GM19324 (cell line): ENCODE measurements around the gene ST3GAL3.

ENCODE experiments used
- ATAC-seq: cut with Tn5 transposase; IDR thresholded peaks from one replicate; pipeline ENCODE4 v1.9.1; 2021; ENCODE audit warnings: mild to moderate bottlenecking, moderate library complexity; ENCODE audit not compliant: unreplicated experiment, low FRiP score

Gene ST3GAL3

GRCh38 chr1:43902058-43902831 lies 194.9 kb downstream of the ST3GAL3 start:
- ATAC-seq: no peak

- ATAC-seq: no peak
Measured at GRCh38 chr1:43904660-43905551, 197.6 kb downstream of the ST3GAL3 start.

- no peak for ATAC-seq
Measured at GRCh38 chr1:43908226-43908625, 200.9 kb downstream of the ST3GAL3 start.

GRCh38 chr1:43908858-43909257 lies 201.5 kb downstream of the ST3GAL3 start:
- ATAC-seq: no peak

- ATAC-seq: no peak
Measured at GRCh38 chr1:43910343-43910742, 203.0 kb downstream of the ST3GAL3 start.

DNA sequence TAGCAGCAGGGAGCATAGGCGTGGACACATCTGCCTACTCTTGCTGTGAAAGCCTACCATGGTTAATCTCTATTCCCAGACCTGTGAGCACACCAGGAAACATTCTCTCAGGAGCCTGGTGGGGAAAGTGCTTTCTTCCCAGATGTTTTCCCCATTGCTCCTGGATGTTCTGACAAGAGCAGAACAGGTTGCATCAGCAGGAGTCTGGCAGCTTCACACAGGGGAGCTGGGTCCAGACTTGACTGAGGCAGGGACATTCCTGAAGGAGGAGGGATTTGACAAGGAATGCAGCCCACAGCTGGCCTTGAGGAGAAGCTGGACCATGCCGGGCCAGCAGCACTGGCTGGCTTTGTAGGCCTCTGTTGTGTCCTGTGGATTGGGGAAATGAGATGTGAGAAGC lies 205.3 kb downstream of the ST3GAL3 start:
- no peak for ATAC-seq

- no peak for ATAC-seq
Measured at GRCh38 chr1:43913051-43913501, 205.7 kb downstream of the ST3GAL3 start.

DNA sequence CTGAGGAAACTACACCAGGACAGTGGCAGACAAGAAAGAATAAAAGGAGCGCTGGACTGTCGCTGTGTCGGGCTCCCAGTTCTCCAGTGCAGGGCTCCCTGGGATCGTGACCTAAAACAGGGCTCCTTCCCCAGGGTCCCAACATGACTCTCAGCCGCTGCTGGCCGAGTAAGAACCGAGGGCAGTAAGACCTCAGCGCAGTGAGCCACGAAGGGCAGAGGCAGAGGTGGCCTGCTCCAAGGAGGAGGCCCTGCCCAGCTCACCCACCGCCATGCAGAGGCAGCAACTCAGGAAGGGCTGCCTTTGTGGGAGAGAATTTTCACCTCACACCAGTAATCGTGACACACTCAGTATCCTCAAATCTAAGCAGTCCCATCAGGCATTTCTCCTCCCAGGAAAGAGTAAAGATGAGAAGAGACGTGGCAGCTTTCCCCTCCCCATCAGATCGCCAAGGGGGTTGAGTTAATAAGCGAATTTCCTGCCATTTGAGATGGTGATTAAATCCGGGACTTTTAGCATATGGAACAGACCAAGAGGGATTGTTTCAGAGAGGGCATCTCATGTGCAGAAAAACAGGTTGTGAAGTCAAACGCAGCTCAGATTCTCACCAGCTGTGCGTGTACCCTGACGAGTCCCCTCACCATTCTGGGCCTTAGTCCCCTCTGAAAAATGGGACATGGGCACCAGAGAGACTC lies 206.5 kb downstream of the ST3GAL3 start:
- no peak for ATAC-seq

DNA sequence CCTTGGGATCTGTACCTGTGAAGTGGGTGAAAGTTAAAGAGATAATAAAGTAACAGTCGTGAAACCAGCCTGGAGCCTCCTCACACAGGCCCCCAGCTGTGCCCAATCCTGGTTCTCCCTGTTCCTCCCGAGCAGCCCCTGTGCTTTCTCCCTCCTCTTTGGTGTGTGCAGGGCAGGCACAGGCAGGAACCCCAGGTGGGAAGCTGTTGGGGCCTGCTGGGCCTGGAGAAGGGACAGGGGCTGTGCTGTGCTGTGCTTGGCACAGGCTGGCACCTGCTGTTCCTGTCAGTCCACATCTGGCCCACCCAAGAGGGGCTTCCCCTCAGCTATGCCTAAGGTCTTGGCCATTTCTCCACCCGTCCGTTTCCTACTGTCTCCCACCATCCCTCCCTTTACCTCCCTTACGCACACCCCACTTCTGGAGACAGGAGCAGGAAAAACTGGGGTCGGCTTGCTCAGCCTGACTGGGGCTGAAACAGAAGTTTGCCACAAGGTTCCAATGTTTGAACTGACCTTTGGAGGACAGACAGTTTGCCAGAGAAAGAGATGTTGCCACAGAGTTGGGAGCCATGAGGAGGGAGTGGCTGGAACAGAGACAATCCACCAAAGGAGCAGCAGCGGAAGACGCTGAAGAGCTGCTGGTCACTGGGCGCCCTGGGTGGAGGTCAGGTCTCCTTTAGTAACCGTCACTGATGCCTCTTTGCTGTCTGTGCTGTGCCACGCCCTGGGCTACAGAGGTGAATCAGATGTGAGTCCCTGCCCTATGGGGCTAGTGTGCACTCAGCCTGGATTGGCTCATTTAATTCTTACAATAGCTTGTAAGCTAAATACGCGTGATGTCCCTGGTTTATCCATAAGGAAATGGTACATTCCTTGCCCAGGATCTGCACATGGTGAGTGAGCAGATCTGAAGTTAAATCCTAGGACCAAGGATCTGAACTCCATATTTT lies 207.5 kb downstream of the ST3GAL3 start:
- ATAC-seq: no peak

DNA sequence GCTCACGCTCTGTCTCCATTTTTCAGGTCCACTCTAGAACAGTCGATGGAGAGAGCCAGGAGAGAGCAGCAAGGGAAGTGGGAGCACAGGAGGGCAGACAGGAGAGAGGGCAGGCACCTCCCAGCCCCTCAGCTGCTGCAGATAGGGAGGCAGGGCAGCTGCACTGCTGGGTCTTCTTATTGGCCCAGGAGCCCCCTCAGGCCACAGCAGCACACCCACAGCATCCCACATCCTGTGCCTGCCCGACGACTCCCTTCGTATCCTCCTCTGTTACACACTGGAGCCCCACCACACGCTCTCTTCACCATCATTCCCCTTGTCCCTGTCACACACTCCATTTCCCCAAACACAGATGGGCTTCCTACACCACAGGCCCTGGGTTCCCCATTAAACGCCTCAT lies 212.6 kb downstream of the ST3GAL3 start:
- no peak for ATAC-seq

- no peak for ATAC-seq
Measured at GRCh38 chr1:43921022-43921421, 213.7 kb downstream of the ST3GAL3 start.

DNA sequence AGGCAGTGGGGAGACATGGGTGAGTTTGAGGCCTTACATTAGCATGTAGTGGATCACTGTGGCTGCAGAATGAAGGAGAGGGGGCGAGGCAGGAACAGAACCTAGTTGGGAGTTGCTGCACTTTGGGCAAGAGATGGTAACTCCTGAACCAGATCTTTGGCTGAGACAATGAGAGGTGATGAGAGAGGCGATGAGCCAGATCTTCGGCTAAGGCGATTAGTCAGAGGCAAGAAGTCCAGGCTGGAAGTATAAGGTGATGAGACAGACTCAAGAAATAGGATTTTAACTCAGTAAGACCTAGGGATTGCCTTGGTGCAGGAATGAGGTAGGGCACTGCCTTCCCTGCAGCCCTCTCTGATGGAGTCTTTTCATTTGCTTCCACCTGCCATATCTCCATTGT lies 217.2 kb downstream of the ST3GAL3 start:
- ATAC-seq: no peak

DNA sequence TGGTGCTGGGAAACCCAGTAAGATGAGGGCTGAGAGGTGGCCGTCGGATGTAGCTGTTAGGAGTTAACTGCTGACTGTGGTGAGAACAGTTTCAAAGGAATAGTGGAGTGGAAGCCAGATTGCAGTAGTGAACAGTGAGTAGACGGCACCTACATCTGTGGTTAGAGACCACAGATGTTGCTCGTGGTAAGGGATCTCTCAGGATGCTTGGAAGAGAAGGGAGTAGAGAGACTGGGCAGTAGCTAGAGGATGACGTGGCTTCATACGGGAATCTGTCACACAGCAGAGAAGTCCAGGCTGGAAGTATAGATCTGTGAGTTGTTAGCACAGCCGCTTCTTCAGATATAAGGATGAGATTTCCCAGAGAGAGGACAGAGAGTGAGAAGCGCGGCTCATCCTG lies 218.5 kb downstream of the ST3GAL3 start:
- ATAC-seq: no peak

- ATAC-seq: no peak
Measured at GRCh38 chr1:43930168-43930948, 223.0 kb downstream of the ST3GAL3 start.

GRCh38 chr1:43930949-43931275 lies 223.6 kb downstream of the ST3GAL3 start:
- no peak for ATAC-seq

DNA sequence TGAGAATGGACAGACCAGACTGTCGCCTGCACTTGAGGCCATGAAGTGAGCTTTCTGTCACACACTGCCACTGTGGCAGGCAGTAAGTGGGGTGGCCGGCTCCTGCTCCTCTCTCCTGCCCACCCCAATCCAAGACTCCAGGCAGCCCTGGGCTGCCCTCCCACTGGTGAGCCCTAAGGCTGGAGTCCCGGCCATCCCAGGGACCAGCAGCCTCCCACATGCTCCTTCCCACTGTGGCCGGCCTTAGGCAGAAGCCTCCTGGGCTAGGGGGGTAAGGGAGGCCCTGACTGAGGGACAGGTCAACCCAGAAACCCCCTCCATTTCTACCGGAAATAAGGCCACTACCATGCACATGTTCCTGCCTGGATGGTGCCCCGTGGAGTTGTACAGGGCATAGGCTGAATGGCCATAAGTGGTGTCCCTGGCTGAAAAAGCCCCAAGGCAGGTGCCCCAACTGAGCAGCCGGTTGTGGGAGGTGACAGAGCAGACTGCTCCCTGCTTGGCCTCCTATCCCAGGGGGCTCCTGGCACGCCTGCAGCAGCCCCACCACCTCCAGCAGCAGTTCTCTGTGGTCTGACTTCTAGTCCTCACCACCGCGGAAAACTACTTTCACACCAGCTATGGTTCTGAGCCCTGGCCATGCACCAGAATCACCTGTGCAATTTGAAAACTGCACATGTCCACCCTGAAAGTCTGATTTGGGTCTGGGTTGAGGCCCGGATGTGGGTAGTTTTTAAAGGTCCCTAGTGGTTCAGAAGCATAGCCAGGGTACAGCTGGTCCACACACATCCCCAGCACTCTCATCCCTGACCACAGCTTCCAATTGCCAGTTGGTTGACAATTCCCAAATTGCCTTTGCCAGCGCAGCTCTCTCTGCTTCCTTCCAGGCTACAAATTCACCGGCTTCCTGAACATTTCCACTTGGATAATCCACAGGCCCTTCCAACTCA lies 224.7 kb downstream of the ST3GAL3 start:
- ATAC-seq: no peak

DNA sequence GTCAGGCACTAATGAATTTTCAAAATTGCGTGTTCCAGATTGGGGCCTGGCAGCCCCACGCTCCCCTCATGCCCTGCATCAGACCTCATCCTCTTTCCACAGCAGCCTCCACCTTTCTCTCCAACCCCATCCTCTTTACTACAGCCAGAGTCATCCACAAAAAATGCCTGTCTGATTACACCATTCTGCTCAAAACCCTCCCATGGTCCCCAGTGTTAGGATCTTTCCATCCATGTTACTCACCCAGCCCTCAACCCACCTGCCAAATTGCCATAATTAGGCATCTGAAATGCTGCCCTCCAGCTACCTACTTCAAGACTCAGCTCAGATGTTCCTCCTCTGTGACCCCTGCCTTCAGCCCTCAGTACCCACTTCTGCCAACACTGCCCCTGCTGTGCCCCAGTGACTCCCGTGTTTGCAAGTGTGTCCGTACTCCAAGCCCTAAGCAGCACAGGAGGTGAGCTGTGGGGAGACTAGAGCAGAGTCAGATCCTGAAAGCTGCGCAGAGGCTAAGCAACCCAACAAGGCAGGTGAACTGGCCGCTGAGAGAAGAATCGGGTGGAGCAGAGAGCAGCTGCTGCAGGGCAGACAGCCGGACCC lies 225.6 kb downstream of the ST3GAL3 start:
- no peak for ATAC-seq
